Activated CD4-positive, alpha-beta T cell treated with anti-CD3 and anti-CD28 coated beads, Interleukin-2, amount 10 ng/mL, durations not matched to agents 7 days and 5 days (primary cell): ENCODE data around the gene RBM22. TPM values are rescaled to one million over a fixed set of nuclear protein-coding genes. Genes with fewer than 3 reads are reported as not detected.

Source experiments
- CTCF ChIA-PET: fragments of 350-600 bp; sonication (Branson Sonifier 250); formaldehyde crosslinking; loops from one replicate; lab custom pipeline; 2021; ENCODE audit warnings: antibody characterized with exemption; lab: Charles Lee
- POLR2A ChIA-PET: fragments of 350-600 bp; sonication (Branson Sonifier 250); formaldehyde crosslinking; loops from one replicate; lab custom pipeline; 2021; ENCODE audit warnings: antibody characterized with exemption; lab: Charles Lee
- DNase-seq: peaks from one replicate; pipeline ENCODE4 v3.0.0-alpha.2; 2020
- H3K27ac Mint-ChIP-seq: one replicate; pipeline ENCODE4 v1.8.0; 2021; ENCODE audit warnings: mild to moderate bottlenecking, moderate library complexity, mixed read lengths
- H3K27me3 Mint-ChIP-seq: one replicate; pipeline ENCODE4 v1.8.0; 2021; ENCODE audit warnings: mixed read lengths
- H3K36me3 Mint-ChIP-seq: one replicate; pipeline ENCODE4 v1.8.0; 2021; ENCODE audit warnings: low read depth, mixed read lengths
- H3K4me1 Mint-ChIP-seq: one replicate; pipeline ENCODE4 v1.8.0; 2021; ENCODE audit warnings: mixed read lengths
- H3K4me3 Mint-ChIP-seq: one replicate; pipeline ENCODE4 v1.8.0; 2021; ENCODE audit warnings: mild to moderate bottlenecking, moderate library complexity, mixed read lengths
- H3K9me3 Mint-ChIP-seq: one replicate; pipeline ENCODE4 v1.8.0; 2021; ENCODE audit warnings: mixed read lengths
- total RNA-seq, 2 experiments: library from RNA; stranded (reverse); gene quantifications; one replicate each; pipeline ENCODE4 v1.2.3, GENCODE V29; 2021

The RBM22 gene
- total RNA-seq, 2 experiments from 2014 or later = 61.9 to 65.6 TPM

DNA sequence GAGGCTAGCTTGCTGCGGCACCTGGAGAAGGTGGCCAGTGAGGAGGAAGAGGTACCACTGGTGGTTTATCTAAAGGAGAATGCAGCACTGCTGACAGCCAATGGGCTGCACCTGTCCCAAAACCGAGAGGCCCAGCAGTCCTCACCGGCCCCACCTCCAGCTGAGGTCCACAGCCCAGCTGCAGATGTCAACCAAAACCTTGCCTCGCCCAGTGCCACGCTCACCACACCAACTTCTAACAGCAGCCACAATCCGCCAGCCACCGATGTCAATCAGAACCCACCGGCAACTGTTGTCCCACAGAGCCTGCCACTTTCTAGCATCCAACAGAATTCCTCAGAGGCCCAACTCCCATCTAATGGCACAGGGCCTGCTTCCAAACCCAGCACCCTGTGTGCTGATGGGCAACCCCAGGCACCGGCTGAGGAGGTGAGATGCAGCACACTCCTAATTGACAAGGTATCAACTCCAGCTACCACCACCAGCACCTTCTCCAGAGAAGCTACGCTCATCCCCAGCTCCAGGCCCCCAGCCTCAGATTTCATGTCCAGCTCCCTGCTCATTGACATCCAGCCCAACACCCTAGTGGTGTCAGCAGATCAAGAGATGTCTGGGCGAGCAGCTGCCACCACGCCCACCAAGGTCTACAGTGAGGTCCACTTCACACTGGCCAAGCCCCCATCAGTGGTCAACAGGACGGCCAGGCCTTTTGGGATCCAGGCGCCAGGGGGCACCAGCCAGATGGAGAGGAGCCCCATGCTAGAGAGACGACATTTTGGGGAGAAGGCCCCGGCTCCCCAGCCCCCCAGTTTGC lies 52.4 kb downstream of the RBM22 start:
- Mint-ChIP-seq H3K36me3 (no peaks in the 10 kb centered on the region), H3K27ac (no peak overlapping the region), H3K9me3 (no peaks in the 10 kb centered on the region), H3K4me1 (no peaks in the 10 kb centered on the region), H3K4me3 (no peak overlapping the region), H3K27me3 (no peaks in the 10 kb centered on the region)
- POLR2A ChIA-PET = no interaction called here
- no peak for DNase-seq
- CTCF ChIA-PET = no interaction called here

DNA sequence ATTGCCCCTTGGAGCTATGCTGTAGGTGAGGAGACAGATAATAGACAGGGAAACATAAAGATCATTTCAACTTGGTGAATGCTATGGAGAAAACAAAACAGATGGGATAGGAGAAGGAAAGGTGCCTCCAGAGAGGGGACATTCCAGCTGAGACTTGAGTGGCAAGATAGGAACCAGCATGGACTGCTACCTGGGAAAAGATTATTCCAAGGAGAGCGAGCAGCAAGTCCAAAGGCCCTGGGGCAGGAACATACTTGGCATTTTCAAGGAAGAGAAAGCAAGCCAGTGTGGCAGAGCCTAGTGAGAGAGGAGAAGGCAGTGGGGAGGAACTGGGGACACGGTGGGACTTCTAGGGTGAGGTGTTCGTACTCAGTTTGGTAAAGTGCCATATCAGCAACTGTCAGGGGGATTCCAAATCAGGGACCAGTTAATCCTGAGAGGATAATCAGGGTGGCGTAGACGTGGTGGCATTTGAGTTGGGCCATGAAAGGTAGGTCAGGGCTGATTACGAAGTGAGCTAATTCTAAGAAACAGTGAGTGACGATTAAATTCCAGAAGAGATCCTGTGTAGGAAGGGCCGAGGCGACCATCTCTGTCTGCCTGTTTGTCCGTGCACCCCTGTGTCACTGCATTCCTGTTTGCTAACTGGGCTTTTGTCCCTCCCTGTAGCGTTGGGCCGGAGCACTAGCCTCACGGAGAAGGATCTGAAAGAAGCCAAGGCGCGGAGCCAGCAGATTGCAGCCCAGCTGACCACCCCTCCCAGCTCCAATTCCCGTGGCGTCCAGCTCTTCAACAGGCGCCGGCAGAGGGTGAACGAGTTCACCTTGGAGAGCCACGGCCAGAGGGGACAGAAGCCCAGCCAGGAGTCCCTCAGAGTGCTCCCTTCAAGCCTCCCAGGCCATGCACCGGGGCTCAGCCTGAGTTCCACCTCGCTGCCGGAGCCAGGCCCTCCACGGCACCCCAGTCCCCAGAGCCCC lies 53.3 kb downstream of the RBM22 start:
- CTCF ChIA-PET = interaction anchor here (0.6 kb wide), 2 partner anchors 53 to 227 kb away, joined by 3 to 4 read pairs; no protein-coding TSS in a partner anchor

DNA sequence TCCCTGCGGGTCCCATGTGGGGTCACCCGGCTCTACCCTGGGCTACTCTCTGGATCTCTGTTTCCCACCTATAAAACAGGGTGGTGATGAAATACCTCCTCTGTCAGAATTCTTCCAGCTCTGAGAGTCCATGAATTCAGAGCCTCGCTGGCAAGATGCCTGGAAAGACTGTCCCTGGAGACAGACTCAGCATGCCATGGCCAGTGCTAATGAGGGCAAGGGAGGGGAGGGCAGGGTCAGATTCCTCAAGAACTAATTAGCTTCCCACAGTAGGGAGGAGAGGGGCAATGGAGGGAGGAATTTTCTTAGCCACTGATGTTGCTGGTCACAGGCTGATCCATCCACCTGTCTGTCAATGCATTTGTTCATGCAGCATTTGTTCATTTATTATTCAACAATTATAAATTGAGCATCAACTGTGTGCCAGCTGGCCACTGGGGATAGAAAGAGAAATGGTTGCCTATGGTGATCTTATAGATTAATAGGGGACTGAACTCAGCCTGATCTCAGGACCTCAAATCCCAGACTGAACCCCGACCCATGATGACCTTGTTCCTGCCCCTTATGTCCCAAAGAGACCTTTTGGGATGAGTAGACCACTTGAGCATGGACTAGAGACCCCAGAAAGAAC lies 55.7 kb downstream of the RBM22 start:
- Mint-ChIP-seq H3K27me3 (no peaks in the 10 kb centered on the region), H3K9me3 (no peaks in the 10 kb centered on the region), H3K36me3 (no peaks in the 10 kb centered on the region), H3K4me1 (no peaks in the 10 kb centered on the region), H3K4me3 (no peak overlapping the region), H3K27ac (no peak overlapping the region)
- POLR2A ChIA-PET = no interaction called here
- CTCF ChIA-PET = interaction anchor here (0.7 kb wide), 1 partner anchor 158 kb away, joined by 3 read pairs; no protein-coding TSS in a partner anchor
- no peak for DNase-seq

More for the DNA sequence above, 53.3 kb downstream of the RBM22 start:
- Mint-ChIP-seq H3K4me1 (no peaks in the 10 kb centered on the region), H3K27me3 (no peaks in the 10 kb centered on the region), H3K4me3 (no peak overlapping the region), H3K9me3 (no peaks in the 10 kb centered on the region), H3K36me3 (no peaks in the 10 kb centered on the region), H3K27ac (peak overlapping the region; percentile 14)
- DNase-seq = no peak
- POLR2A ChIA-PET = no interaction called here

DNA sequence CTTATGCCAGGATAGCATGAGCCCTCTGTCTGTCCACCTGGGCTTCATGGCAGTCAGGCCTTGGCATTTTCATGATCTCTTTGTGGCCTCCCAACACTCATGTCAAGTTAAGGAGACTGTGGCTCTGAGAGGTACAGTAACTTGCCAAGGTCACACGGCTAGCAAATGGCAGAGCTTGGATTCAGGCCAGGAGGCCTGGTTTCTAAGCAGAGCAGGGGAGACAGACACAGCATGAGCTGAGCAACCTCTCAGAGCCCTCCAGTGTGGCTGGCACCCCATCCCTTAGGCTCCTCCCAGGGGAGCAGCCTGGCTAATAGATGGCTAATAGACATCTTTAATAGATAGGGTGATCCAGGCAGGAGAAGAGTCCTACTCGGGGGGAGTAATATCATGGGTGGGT lies 56.3 kb downstream of the RBM22 start:
- ChIA-PET POLR2A (no interaction called here), CTCF (interaction anchor here (0.7 to 1.2 kb wide), 2 partner anchors 11 to 60 kb away, joined by 3 read pairs; no protein-coding TSS in a partner anchor)
- H3K4me3 Mint-ChIP-seq = no peak overlapping the region
- H3K27me3 Mint-ChIP-seq = no peaks in the 10 kb centered on the region
- no peaks in the 10 kb centered on the region for H3K36me3 Mint-ChIP-seq
- no peak for DNase-seq
- no peaks in the 10 kb centered on the region for H3K9me3 Mint-ChIP-seq
- no peak overlapping the region for H3K27ac Mint-ChIP-seq
- no peaks in the 10 kb centered on the region for H3K4me1 Mint-ChIP-seq

DNA sequence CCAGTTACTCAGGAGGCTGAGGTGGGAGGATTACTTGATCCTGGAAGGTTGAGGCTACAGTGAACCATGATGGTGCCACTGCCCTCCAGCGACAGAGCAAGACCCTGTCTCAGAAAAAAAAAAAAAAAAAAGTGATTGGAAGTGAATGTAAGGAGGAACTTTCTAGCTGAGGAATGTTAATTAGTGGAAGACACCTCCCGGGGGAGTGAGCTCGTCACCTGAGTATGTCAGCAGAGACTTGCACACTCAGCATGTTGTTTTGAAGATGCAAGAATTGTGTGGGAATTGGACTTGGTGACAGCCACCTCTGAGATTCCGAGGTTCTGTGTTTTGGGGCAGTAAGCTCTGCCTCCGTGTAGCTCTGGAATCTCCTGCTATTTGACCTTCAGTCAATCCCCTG lies 56.8 kb downstream of the RBM22 start:
- DNase-seq = no peak
- H3K27me3 Mint-ChIP-seq = no peaks in the 10 kb centered on the region
- H3K36me3 Mint-ChIP-seq = no peaks in the 10 kb centered on the region
- CTCF ChIA-PET = interaction anchor here (0.7 to 1.6 kb wide), 3 partner anchors 12 to 60 kb away, joined by 3 to 4 read pairs (median 3); no protein-coding TSS in a partner anchor
- H3K9me3 Mint-ChIP-seq = no peaks in the 10 kb centered on the region
- POLR2A ChIA-PET = no interaction called here
- H3K27ac Mint-ChIP-seq = no peak overlapping the region
- H3K4me3 Mint-ChIP-seq = no peak overlapping the region
- H3K4me1 Mint-ChIP-seq = no peaks in the 10 kb centered on the region

DNA sequence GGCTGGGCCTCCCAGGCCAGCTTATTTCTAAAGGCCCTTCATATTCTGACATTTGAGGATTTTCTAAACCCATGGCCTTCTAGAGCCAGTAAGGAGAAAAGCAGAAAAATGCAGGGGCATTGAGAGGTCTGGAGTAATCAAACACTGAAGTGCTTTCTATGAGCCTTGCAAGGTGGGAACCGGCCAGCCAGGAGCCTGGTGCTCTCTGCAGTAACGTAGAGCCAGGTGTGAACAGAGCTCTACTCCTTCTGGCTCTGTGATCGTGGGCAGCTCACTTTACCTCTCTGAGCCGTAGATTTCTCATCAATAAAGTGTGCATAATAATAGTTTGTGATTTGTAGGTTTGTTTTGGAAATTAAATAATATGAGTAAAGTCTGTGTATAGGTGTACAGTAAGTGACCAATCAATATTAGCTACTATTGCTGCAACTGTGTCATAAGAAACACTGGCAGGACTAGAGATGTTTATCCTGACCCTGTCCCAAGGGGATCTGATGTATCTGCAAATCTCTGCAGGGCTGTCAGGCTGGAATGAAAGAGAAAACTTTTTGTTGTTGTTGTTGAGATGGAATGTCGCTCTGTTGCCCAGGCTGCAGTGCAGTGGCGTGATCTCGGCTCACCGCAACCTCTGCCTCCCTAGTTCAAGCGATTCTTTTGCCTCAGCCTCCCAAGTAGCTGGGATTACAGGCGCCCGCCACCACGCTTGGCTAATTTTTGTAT lies 57.7 kb downstream of the RBM22 start:
- ChIA-PET CTCF (interaction anchor here (1.2 to 1.6 kb wide), 4 partner anchors 10 to 25 kb away, joined by 4 read pairs; no protein-coding TSS in a partner anchor), POLR2A (no interaction called here)
- no peak for DNase-seq
- no peaks in the 10 kb centered on the region for H3K36me3 Mint-ChIP-seq
- H3K27ac Mint-ChIP-seq = no peak overlapping the region
- no peak overlapping the region for H3K4me3 Mint-ChIP-seq
- H3K4me1 Mint-ChIP-seq = no peaks in the 10 kb centered on the region
- no peaks in the 10 kb centered on the region for H3K27me3 Mint-ChIP-seq
- H3K9me3 Mint-ChIP-seq = no peaks in the 10 kb centered on the region

DNA sequence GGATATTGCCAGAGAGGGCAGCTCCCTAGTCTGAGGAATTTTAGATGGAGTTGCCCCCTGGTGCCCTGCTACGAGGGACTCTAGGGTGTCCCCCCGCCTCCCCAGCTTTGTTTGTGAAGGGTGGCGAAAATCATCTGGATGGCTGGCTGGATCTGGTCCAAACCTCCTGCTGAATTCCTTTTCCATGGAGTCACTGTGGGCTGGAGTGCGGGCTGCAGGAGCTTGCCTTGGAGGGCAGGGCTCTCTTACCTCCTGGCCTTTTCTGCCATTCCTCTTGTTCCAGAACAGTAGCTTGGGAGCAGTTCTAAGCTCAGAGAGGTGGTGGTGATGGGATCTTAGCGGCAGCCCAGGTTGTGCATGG lies 58.3 kb downstream of the RBM22 start:
- CTCF ChIA-PET = interaction anchor here (1.2 to 1.6 kb wide), 4 partner anchors 10 to 24 kb away, joined by 4 read pairs; no protein-coding TSS in a partner anchor
- no peaks in the 10 kb centered on the region for H3K27me3 Mint-ChIP-seq
- H3K27ac Mint-ChIP-seq = no peak overlapping the region
- H3K36me3 Mint-ChIP-seq = no peaks in the 10 kb centered on the region
- H3K9me3 Mint-ChIP-seq = no peaks in the 10 kb centered on the region
- no peak overlapping the region for H3K4me3 Mint-ChIP-seq
- no peaks in the 10 kb centered on the region for H3K4me1 Mint-ChIP-seq
- no peak for DNase-seq
- POLR2A ChIA-PET = no interaction called here

DNA sequence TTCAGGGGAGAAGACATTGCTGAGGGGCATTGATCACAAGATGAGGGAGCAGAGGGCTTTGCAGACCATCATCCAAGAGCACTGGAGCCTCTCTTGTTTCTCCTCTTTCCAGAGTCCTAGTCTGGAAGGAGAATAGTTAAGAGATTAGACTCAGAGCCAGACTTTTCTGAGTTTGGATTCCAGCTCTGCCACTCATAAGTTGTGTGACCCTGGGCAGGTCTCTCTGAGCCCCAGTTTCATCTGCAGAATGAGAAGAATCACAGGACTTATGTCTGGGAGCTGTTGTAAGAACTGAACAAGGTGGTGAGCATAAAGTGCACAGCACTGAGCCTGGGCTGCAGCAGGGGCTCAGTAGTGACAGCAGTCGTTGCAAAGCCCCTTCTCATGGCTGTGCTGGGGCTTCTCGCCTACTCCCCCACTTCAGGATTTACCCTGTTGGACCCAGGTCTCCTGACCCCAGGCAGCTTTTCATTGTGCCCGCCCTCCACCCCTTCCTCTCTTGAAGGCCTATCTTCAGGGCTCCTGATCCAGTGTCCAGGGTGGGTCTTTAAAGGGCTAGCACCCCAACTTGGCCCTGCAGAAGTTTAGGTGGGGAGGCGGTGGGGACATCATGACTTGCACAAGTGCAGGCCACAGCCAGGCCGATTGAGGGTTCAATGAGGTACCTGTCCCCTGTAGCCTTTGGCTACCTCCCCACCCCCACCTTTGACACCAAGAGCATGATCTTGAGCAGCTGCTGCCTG lies 58.9 kb downstream of the RBM22 start:
- Mint-ChIP-seq H3K27me3 (peaks cover under 1% of the 10 kb centered on the region), H3K27ac (no peak overlapping the region), H3K9me3 (no peaks in the 10 kb centered on the region), H3K36me3 (no peaks in the 10 kb centered on the region), H3K4me3 (no peak overlapping the region), H3K4me1 (no peaks in the 10 kb centered on the region)
- ChIA-PET POLR2A (no interaction called here), CTCF (interaction anchor here (1.2 to 1.6 kb wide), 3 partner anchors 11 to 16 kb away, joined by 4 read pairs; no protein-coding TSS in a partner anchor)
- no peak for DNase-seq

DNA sequence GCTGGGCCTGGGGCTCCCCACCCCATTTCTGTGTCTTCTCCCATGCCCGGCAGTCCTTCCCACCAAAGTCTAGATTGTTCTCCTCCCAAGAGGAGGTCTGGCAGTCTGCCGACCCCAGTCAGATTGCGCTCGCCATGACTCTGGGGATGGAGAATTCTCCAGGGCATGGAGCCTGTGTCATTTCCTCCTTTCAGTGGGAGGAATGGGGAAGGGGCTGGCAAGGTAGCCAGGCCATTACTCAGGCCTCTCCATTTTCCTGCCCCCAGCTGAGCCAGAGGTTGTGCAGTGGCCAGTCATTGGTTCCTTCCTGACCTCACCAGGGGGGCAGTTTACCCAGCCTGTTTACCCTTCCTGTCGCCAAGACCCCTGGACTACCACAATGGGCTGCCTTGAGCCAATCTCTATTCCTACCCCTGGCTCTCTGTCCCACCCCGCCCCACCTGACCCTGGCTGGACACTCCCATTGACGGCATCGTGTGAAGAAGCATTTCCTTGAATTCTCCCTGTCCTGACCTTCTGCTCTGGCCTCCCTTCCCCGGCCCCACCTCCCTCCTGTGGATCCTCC lies 59.8 kb downstream of the RBM22 start:
- Mint-ChIP-seq H3K36me3 (no peaks in the 10 kb centered on the region), H3K4me1 (no peaks in the 10 kb centered on the region), H3K27me3 (peaks cover 7% of the 10 kb centered on the region), H3K27ac (no peak overlapping the region), H3K9me3 (no peaks in the 10 kb centered on the region), H3K4me3 (no peak overlapping the region)
- POLR2A ChIA-PET = no interaction called here
- CTCF ChIA-PET = no interaction called here
- DNase-seq = no peak
